K562 (cell line): ENCODE data around the gene VIPR2. TPM values are rescaled to one million over a fixed set of nuclear protein-coding genes. Genes with fewer than 3 reads are reported as not detected.

Experiments
- ATAC-seq: fragments of 200-7000 bp; cut with Tn5 transposase; 3 replicates; pipeline ENCODE4 v1.9.1; 2020; ENCODE audit warnings: moderate library complexity
- Bru-seq: library from RNA; stranded (reverse); fragments of 400-500 nt; gene quantifications from one replicate; lab custom pipeline; 2021; lab: Mats Ljungman, UMichigan
- BruChase-seq, 2 experiments: library from RNA; stranded (reverse); fragments of 400-500 nt; gene quantifications; one replicate each; lab custom pipeline; 2021; lab: Mats Ljungman, UMichigan
- BruUV-seq: library from RNA; stranded (reverse); fragments of 400-500 nt; replicated peaks from 2 replicates; lab custom pipeline; 2021; lab: Mats Ljungman, UMichigan
- CTCF ChIA-PET: fragments of 300-600 bp; formaldehyde crosslinking; extraction: SDS; loops from one replicate; lab custom pipeline; 2021; ENCODE audit warnings: low intra/inter-chr PET ratio; lab: Yijun Ruan, JAX
- POLR2A ChIA-PET: fragments of 300-600, 350-650 bp; sonication (Branson Sonifier 250); formaldehyde crosslinking; extraction: SDS; loops from one replicate; lab custom pipeline; 2021; ENCODE audit warnings: antibody characterized with exemption, inconsistent platforms; lab: Yijun Ruan, JAX
- DNase-seq, 4 experiments: peaks; one replicate each; pipeline versions ENCODE4 v3.0.0 to v3.0.0-alpha.2; 2011 to 2018; ENCODE audit warnings: low spot score in 3 of 4, mixed read lengths in 3 of 4; ENCODE audit errors: extremely low read depth in 1 of 4
- FAIRE-seq: peaks from 2 replicates; lab custom pipeline; 2011; peaks lifted over from hg19 to GRCh38; lab: Jason Lieb, UNC
- H2AFZ ChIP-seq: 2 replicates; pipeline ENCODE4 v1.6.0; 2011; ENCODE audit warnings: low read depth, low read length, control low read depth, inconsistent platforms
- H3K27ac ChIP-seq: fragments of 200-600 bp; 3 replicates; pipeline ENCODE4 v1.8.0; 2011; ENCODE audit warnings: low read depth, mild to moderate bottlenecking, control low read depth, inconsistent platforms, low read length, moderate library complexity, mixed read lengths; ENCODE audit errors: extremely low read depth
- H3K27me3 ChIP-seq, 2 experiments: fragments of 300-600 bp in 1 of 2; 2 replicates in 1 of 2; 3 replicates in 1 of 2; pipeline versions ENCODE4 v1.6.0 to v1.8.0; 2011; ENCODE audit warnings: inconsistent platforms in 2 of 2, low read length in 2 of 2, mild to moderate bottlenecking in 1 of 2, mixed read lengths in 1 of 2, moderate library complexity in 1 of 2; ENCODE audit not compliant: control insufficient read depth in 2 of 2, insufficient read depth in 2 of 2
- H3K36me3 ChIP-seq: fragments of 300-600 bp; 3 replicates; pipeline ENCODE4 v1.8.0; 2011; ENCODE audit warnings: mild to moderate bottlenecking, low read length, inconsistent platforms; ENCODE audit not compliant: control insufficient read depth, insufficient read depth
- H3K4me1 ChIP-seq, 2 experiments: fragments of 200-600 bp in 1 of 2; replicated peaks in 1 of 2; 2 replicates in 1 of 2; 3 replicates in 1 of 2; pipeline versions ENCODE4 v1.5.1 to v1.8.0; 2011; ENCODE audit warnings: inconsistent platforms in 2 of 2, low read length in 2 of 2, mild to moderate bottlenecking in 1 of 2, mixed read lengths in 1 of 2, moderate library complexity in 1 of 2; ENCODE audit not compliant: control insufficient read depth in 2 of 2, insufficient read depth in 2 of 2
- H3K4me2 ChIP-seq: 2 replicates; pipeline ENCODE4 v1.6.1; 2011; ENCODE audit warnings: low read length, control low read depth, inconsistent platforms, mixed read lengths; ENCODE audit not compliant: insufficient read depth
- H3K4me3 ChIP-seq: fragments of 200-600 bp; sonication (generic), shearing (Covaris generic); 2 replicates; pipeline ENCODE4 v1.5.1; 2016; ENCODE audit warnings: control low read depth, inconsistent platforms
- H3K79me2 ChIP-seq: fragments of 200-600 bp; 3 replicates; pipeline ENCODE4 v1.8.0; 2011; ENCODE audit warnings: low read length, inconsistent platforms; ENCODE audit not compliant: control insufficient read depth, insufficient read depth
- H3K9ac ChIP-seq, 2 experiments: 2 replicates each; pipeline versions ENCODE4 v1.6.0 to v1.6.1; 2011; ENCODE audit warnings: low read depth in 2 of 2, low read length in 2 of 2, control low read depth in 1 of 2, inconsistent platforms in 1 of 2, mild to moderate bottlenecking in 1 of 2, mixed read lengths in 1 of 2; ENCODE audit not compliant: insufficient read depth in 1 of 2
- H3K9me1 ChIP-seq: one replicate; pipeline ENCODE4 v1.6.0; 2011; ENCODE audit warnings: inconsistent platforms, mild to moderate bottlenecking, low read length, moderate library complexity; ENCODE audit not compliant: control insufficient read depth, insufficient read depth
- H3K9me3 ChIP-seq: replicated peaks from 2 replicates; pipeline ENCODE4 v1.5.1; 2011; ENCODE audit warnings: low read depth, low read length, inconsistent platforms; ENCODE audit not compliant: control insufficient read depth, insufficient read depth
- H4K20me1 ChIP-seq: replicated peaks from 2 replicates; pipeline ENCODE4 v1.6.1; 2011; ENCODE audit warnings: low read length, inconsistent platforms, mixed read lengths; ENCODE audit not compliant: control insufficient read depth, insufficient read depth
- PCBP1 ChIP-seq: fragments of 200-400 bp; formaldehyde crosslinking; IDR thresholded peaks from 2 replicates; pipeline ENCODE4 v1.6.1; 2018; ENCODE audit warnings: mild to moderate bottlenecking, low read depth, low read length; ENCODE audit not compliant: poor library complexity, severe bottlenecking
- SIX5 ChIP-seq, 2 experiments: IDR thresholded peaks; 2 replicates each; pipeline ENCODE4 v1.6.1; 2011; ENCODE audit warnings: low read length in 2 of 2, borderline replicate concordance in 1 of 2, low read depth in 1 of 2, mild to moderate bottlenecking in 1 of 2, moderate library complexity in 1 of 2; ENCODE audit not compliant: insufficient read depth in 1 of 2
- WGBS: fragments of 100-300 bp; shearing (Covaris generic); methylation state at CpG from one replicate; pipeline ENCODE4 v1.1.6; 2016; ENCODE audit warnings: low coverage, mixed read lengths; ENCODE audit not compliant: insufficient coverage; ENCODE audit errors: missing lambda C conversion rate; 5-methylcytosine and 5-hydroxymethylcytosine counted together
- in situ Hi-C: fragments of 300-500 bp; cut with MboI; formaldehyde crosslinking; loops from 4 replicates; pipeline ENCODE4 v1.15.0; 2018; ENCODE audit warnings: inconsistent platforms, mixed read lengths
- intact Hi-C: fragments of 100-400 bp; cut with micrococcal nuclease; formaldehyde crosslinking; loops from 2 replicates; pipeline ENCODE4 v1.14.2; 2022
- long read RNA-seq, 3 experiments: library from polyadenylated mRNA in 2 of 3; library from RNA in 1 of 3; unstranded in 2 of 3; stranded (forward) in 1 of 3; transcript quantifications; one replicate each; pipeline ENCODE4 v2.0.0, GENCODE V29; 2019 to 2022
- polyA minus RNA-seq, 3 experiments: library from RNA; depleted of rRNA, polyadenylated mRNA; stranded (reverse); fragments of >200 nt; gene quantifications; 2 replicates each; pipeline ENCODE4 v1.2.3, GENCODE V29; 2011
- polyA plus RNA-seq, 8 experiments: library from polyadenylated mRNA; depleted of rRNA in 4 of 8; stranded (reverse) in 5 of 8; unstranded in 3 of 8; fragments of >200 nt; fragmentation: Nextera tagmentation in 2 of 8; fragmentation: Illumina TruSeq in 1 of 8; extraction: Ambion mirVana in 2 of 8; extraction: Trizol in 1 of 8; gene quantifications; 2 replicates each; pipeline versions ENCODE4 v1.2.1 to v1.2.3, GENCODE V29; 2011 to 2014; ENCODE audit warnings: inconsistent platforms in 1 of 8, missing spikeins in 1 of 8
- total RNA-seq, 7 experiments: library from RNA; depleted of rRNA in 6 of 7; stranded (reverse); fragments of >200 nt in 6 of 7; fragmentation: Illumina TruSeq in 2 of 7; extraction: Trizol in 2 of 7; gene quantifications; 2 replicates each; pipeline versions ENCODE4 v1.2.1 to v1.2.3, GENCODE V29; 2011 to 2021; ENCODE audit warnings: low replicate concordance in 1 of 7

The VIPR2 gene
- not detected in 2 replicates for total RNA-seq (2011; cell fraction: chromatin; rRNA removed; ENCODE audit: low replicate concordance)
- 0.17 TPM in 1 of 2 replicates, not detected in the other for total RNA-seq (2011; cell fraction: nucleolus; rRNA removed)
- total RNA-seq (2011; cell fraction: nucleoplasm; rRNA removed): not detected in 2 replicates
- total RNA-seq (2014; rRNA removed): not detected in 2 replicates
- total RNA-seq (2014; rRNA removed; fragmentation: Illumina TruSeq; extraction: Trizol): not detected in 2 replicates
- total RNA-seq (2015; rRNA removed; fragmentation: Illumina TruSeq; extraction: Trizol): not detected in 2 replicates
- total RNA-seq (2021): 0.04 TPM in 1 of 2 replicates, not detected in the other
- polyA plus RNA-seq (2011; rRNA removed): not detected in 2 replicates
- polyA plus RNA-seq (2011; cell fraction: cytosol; rRNA removed): not detected in 2 replicates
- not detected in 2 replicates for polyA plus RNA-seq (2011; cell fraction: nucleus; rRNA removed)
- 0.31 and 0.54 TPM in 2 replicates for polyA plus RNA-seq (2012)
- polyA plus RNA-seq (2014; fragmentation: Illumina TruSeq; extraction: Trizol): not detected in 2 replicates
- not detected for polyA plus RNA-seq (2014; fragmentation: Nextera tagmentation; extraction: Ambion mirVana)
- polyA plus RNA-seq (2014; rRNA removed): not detected in 2 replicates
- polyA minus RNA-seq (2011; rRNA and poly(A)+ RNA removed): not detected in 2 replicates
- polyA minus RNA-seq (2011; cell fraction: cytosol; rRNA and poly(A)+ RNA removed): 0.57 TPM in 1 of 2 replicates, not detected in the other
- 0.11 TPM in 1 of 2 replicates, not detected in the other for polyA minus RNA-seq (2011; cell fraction: nucleus; rRNA and poly(A)+ RNA removed)
- percentile 8 among the genes with signal in this experiment for Bru-seq, nascent RNA
- BruChase-seq, experiment 1, labeled RNA remaining after a 2-hour chase: percentile 2 among the genes with signal in this experiment
- BruChase-seq, experiment 2, labeled RNA remaining after a 6-hour chase: percentile 7 among the genes with signal in this experiment
- long read RNA-seq, experiment 1: 0 reads
- long read RNA-seq, experiment 2: 0 reads
- long read RNA-seq, experiment 3: 0 reads

- no peak for DNase-seq
- H3K27ac ChIP-seq: no peak within 1 kb of the TSS
- ATAC-seq: no peak
- no peaks in the 10 kb centered on the region for H3K79me2 ChIP-seq
- 84% methylated on average over 22 of the region's 88 CpGs for WGBS
- intact Hi-C loops: no loop called here
- peaks cover 0 to 6% of the 10 kb centered on the region in 2 experiments; a peak in 1 of 5 replicates for H3K4me1 ChIP-seq
- TF ChIP-seq SIX5 (IDR thresholded peaks at IDR 0.05; ENCODE audit: borderline replicate concordance in 1 of 2, insufficient read depth in 1 of 2, low read depth in 1 of 2, low read length in 2 of 2) (no peak), PCBP1 (peak; percentile 1)
- no peak within 1 kb of the TSS for H3K4me3 ChIP-seq
- H3K4me2 ChIP-seq: no peak within 1 kb of the TSS
- CTCF ChIA-PET: no interaction called here
- in situ Hi-C loops: no loop called here
- H4K20me1 ChIP-seq: no peaks in the 10 kb centered on the region
- peaks cover 9% of the 10 kb centered on the region for H3K9me3 ChIP-seq
- peaks cover 20 to 53% of the 10 kb centered on the region in 2 experiments; a peak in 4 of 5 replicates for H3K27me3 ChIP-seq
- POLR2A ChIA-PET: interaction anchor here (1.0 to 1.1 kb wide), 2 partner anchors 13 to 24 kb away, joined by 3 read pairs; no protein-coding TSS in a partner anchor
- H2AFZ ChIP-seq: no peak within 1 kb of the TSS
- H3K9me1 ChIP-seq: no peaks in the 10 kb centered on the region
- no peaks in the 10 kb centered on the region for H3K36me3 ChIP-seq
- no TSS peak for BruUV-seq
- no peak for FAIRE-seq
- no peak within 1 kb of the TSS for H3K9ac ChIP-seq
Observed at GRCh38 chr7:159144758-159145489, at the start of gene VIPR2. VIPR2 (minus strand) TSS chr7:159144867; CDS start chr7:159144771, 96 bp downstream.
